IMR-90 (cell line): ENCODE data around the gene CHRM4. TPM values are rescaled to one million over a fixed set of nuclear protein-coding genes. Genes with fewer than 3 reads are reported as not detected.

Experiments used
- ATAC-seq: fragments of 200-7000 bp; cut with Tn5 transposase; 2 replicates; pipeline ENCODE4 v1.9.1; 2020; ENCODE audit warnings: low read depth, mild to moderate bottlenecking, moderate library complexity
- BruUV-seq: library from RNA; stranded (reverse); fragments of 400-500 nt; replicated peaks from 2 replicates; lab custom pipeline; 2021; lab: Mats Ljungman, UMichigan
- CTCF ChIA-PET: fragments of 300-600 bp; formaldehyde crosslinking; extraction: SDS; loops from one replicate; lab custom pipeline; 2021; ENCODE audit warnings: antibody characterized with exemption; lab: Yijun Ruan, JAX
- POLR2A ChIA-PET: fragments of 300-600 bp; sonication (Branson Sonifier 250); formaldehyde crosslinking; loops from one replicate; lab custom pipeline; 2022; ENCODE audit warnings: antibody characterized with exemption; ENCODE audit not compliant: unreplicated experiment; lab: Charles Lee
- DNase-seq: peaks from one replicate; pipeline ENCODE4 v3.0.0; 2013
- H2AFZ ChIP-seq: replicated peaks from 2 replicates; pipeline ENCODE3; 2013; ENCODE audit warnings: low read length, mild to moderate bottlenecking; ENCODE audit not compliant: poor library complexity
- H2AK5ac ChIP-seq: 2 replicates; pipeline ENCODE4 v1.6.1; 2013; ENCODE audit warnings: low read depth, low read length, inconsistent platforms
- H2AK9ac ChIP-seq: replicated peaks from 2 replicates; pipeline ENCODE3; 2013; ENCODE audit warnings: mild to moderate bottlenecking, low read depth, low read length, moderate library complexity; ENCODE audit not compliant: poor library complexity
- H2BK120ac ChIP-seq: 2 replicates; pipeline ENCODE4 v1.6.1; 2013; ENCODE audit warnings: low read depth, low read length, inconsistent platforms
- H2BK15ac ChIP-seq: 3 replicates; pipeline ENCODE4 v1.6.1; 2013; ENCODE audit warnings: low read depth, low read length, inconsistent platforms
- H2BK20ac ChIP-seq: 2 replicates; pipeline ENCODE4 v1.6.1; 2013; ENCODE audit warnings: low read depth, mild to moderate bottlenecking, inconsistent platforms, low read length, moderate library complexity
- H2BK5ac ChIP-seq: 2 replicates; pipeline ENCODE4 v1.6.1; 2013; ENCODE audit warnings: mild to moderate bottlenecking, low read depth, low read length, inconsistent platforms; ENCODE audit not compliant: poor library complexity, severe bottlenecking
- H3K14ac ChIP-seq: replicated peaks from 2 replicates; pipeline ENCODE4 v1.6.1; 2013; ENCODE audit warnings: low read depth, low read length, inconsistent platforms
- H3K18ac ChIP-seq: 2 replicates; pipeline ENCODE4 v1.6.1; 2013; ENCODE audit warnings: low read depth, low read length, control low read depth
- H3K23ac ChIP-seq: 2 replicates; pipeline ENCODE4 v1.6.1; 2013; ENCODE audit warnings: low read depth, low read length, inconsistent platforms
- H3K27ac ChIP-seq: 2 replicates; pipeline ENCODE4 v1.5.1; 2013; ENCODE audit warnings: mild to moderate bottlenecking, control low read depth, low read length; ENCODE audit not compliant: insufficient read depth
- H3K27me3 ChIP-seq: 2 replicates; pipeline ENCODE4 v1.6.1; 2013; ENCODE audit warnings: low read length; ENCODE audit not compliant: control insufficient read depth, insufficient read depth
- H3K36me3 ChIP-seq: 2 replicates; pipeline ENCODE4 v1.6.1; 2013; ENCODE audit warnings: low read length, mixed read lengths; ENCODE audit not compliant: control insufficient read depth, insufficient read depth
- H3K4ac ChIP-seq: 2 replicates; pipeline ENCODE4 v1.6.1; 2013; ENCODE audit warnings: low read depth, low read length, inconsistent platforms
- H3K4me1 ChIP-seq: 2 replicates; pipeline ENCODE4 v1.6.1; 2013; ENCODE audit warnings: low read length, mixed read lengths; ENCODE audit not compliant: control insufficient read depth, insufficient read depth
- H3K4me2 ChIP-seq: 2 replicates; pipeline ENCODE4 v1.6.1; 2013; ENCODE audit warnings: low read depth, mild to moderate bottlenecking, control low read depth, low read length, moderate library complexity
- H3K4me3 ChIP-seq: 2 replicates; pipeline ENCODE4 v1.5.1; 2013; ENCODE audit warnings: low read depth, mild to moderate bottlenecking, control low read depth, low read length, moderate library complexity; ENCODE audit not compliant: insufficient read depth
- H3K56ac ChIP-seq: 2 replicates; pipeline ENCODE4 v1.6.1; 2013; ENCODE audit warnings: low read length, inconsistent platforms; ENCODE audit not compliant: insufficient read depth; ENCODE audit errors: extremely low read depth
- H3K79me1 ChIP-seq, 2 experiments: 2 replicates each; pipeline ENCODE4 v1.6.1; 2013; ENCODE audit warnings: low read length in 2 of 2, inconsistent platforms in 1 of 2, low read depth in 1 of 2
- H3K9ac ChIP-seq: 2 replicates; pipeline ENCODE4 v1.6.1; 2013; ENCODE audit warnings: low read depth, low read length, control low read depth
- H3K9me1 ChIP-seq: 2 replicates; pipeline ENCODE4 v1.6.1; 2013; ENCODE audit warnings: low read length, inconsistent platforms; ENCODE audit not compliant: insufficient read depth
- H3K9me3 ChIP-seq: 2 replicates; pipeline ENCODE4 v1.6.1; 2013; ENCODE audit warnings: low read length; ENCODE audit not compliant: control insufficient read depth, insufficient read depth
- H4K20me1 ChIP-seq: 2 replicates; pipeline ENCODE4 v1.6.1; 2013; ENCODE audit warnings: low read length, inconsistent platforms; ENCODE audit not compliant: insufficient read depth
- H4K5ac ChIP-seq: 2 replicates; pipeline ENCODE4 v1.6.1; 2013; ENCODE audit warnings: mild to moderate bottlenecking, low read depth, low read length, control low read depth
- H4K8ac ChIP-seq, 2 experiments: 2 replicates each; pipeline ENCODE4 v1.6.1; 2013; ENCODE audit warnings: low read depth in 2 of 2, low read length in 2 of 2, control low read depth in 1 of 2, inconsistent platforms in 1 of 2
- H4K91ac ChIP-seq: 2 replicates; pipeline ENCODE4 v1.6.1; 2013; ENCODE audit warnings: low read depth, low read length, inconsistent platforms; ENCODE audit not compliant: insufficient read depth
- FOS ChIP-seq: fragments of 150-350 bp; IDR thresholded peaks from 2 replicates; pipeline ENCODE4 v1.6.1; 2016; ENCODE audit warnings: low read depth, low read length
- RAD21 ChIP-seq: IDR thresholded peaks from 2 replicates; pipeline ENCODE4 v1.6.1; 2012; ENCODE audit warnings: low read length, improper control_type of control experiment
- RFX5 ChIP-seq: IDR thresholded peaks from 2 replicates; pipeline ENCODE4 v1.8.0; 2012; ENCODE audit warnings: low read depth, mild to moderate bottlenecking, low read length, moderate library complexity
- WGBS, 2 experiments: methylation state at CpG; one replicate each; pipeline versions ENCODE4 v1.1.5 to v1.1.7; 2013; ENCODE audit warnings: missing lambda C conversion rate in 2 of 2; ENCODE audit not compliant: insufficient read length in 1 of 2; ENCODE audit errors: extremely low coverage in 2 of 2; 5-methylcytosine and 5-hydroxymethylcytosine counted together
- dilution Hi-C: fragments of 300-500 bp; cut with HindIII; formaldehyde crosslinking; loops from one replicate; pipeline ENCODE4 v1.14.3; 2018; ENCODE audit warnings: low sequenced_read_pairs; ENCODE audit not compliant: unreplicated experiment
- in situ Hi-C: fragments of 300-500 bp; cut with MboI; formaldehyde crosslinking; loops from 3 replicates; pipeline ENCODE4 v1.14.3; 2019; ENCODE audit warnings: low sequenced_read_pairs, inconsistent platforms, mixed read lengths
- intact Hi-C: fragments of 100-400 bp; cut with micrococcal nuclease; formaldehyde crosslinking; loops from 2 replicates; pipeline ENCODE4 v1.10.0; 2022
- polyA plus RNA-seq, 3 experiments: library from polyadenylated mRNA; depleted of rRNA; stranded (reverse); fragments of >200 nt; gene quantifications; 2 replicates each; pipeline ENCODE4 v1.2.3, GENCODE V29; 2012; ENCODE audit warnings: low replicate concordance in 1 of 3
- total RNA-seq: library from RNA; depleted of rRNA; stranded (reverse); fragments of >200 nt; gene quantifications from 2 replicates; pipeline ENCODE4 v1.2.3, GENCODE V29; 2012

Gene CHRM4
- total and polyA plus RNA-seq, 2 of the 4 experiments (the other 2 are of a cell fraction): 0.09 to 0.18 TPM

- Histone ChIP-seq H2BK5ac (no peak overlapping the region), H4K5ac (no peak overlapping the region), H2AK5ac (no peak overlapping the region), H3K9me1 (0 out of 2 replicates have a peak, but pooled peaks cover 5% of the 10 kb centered on the region), H3K27me3 (peaks cover 33% of the 10 kb centered on the region), H4K8ac (no peak overlapping the region), H2BK120ac (no peak overlapping the region), H3K23ac (no peak overlapping the region), H3K9me3 (no peaks in the 10 kb centered on the region), H3K56ac (no peak overlapping the region), H3K9ac (no peak overlapping the region), H4K91ac (no peak overlapping the region), H3K36me3 (no peaks in the 10 kb centered on the region), H2AFZ (no peak overlapping the region), H3K14ac (no peak overlapping the region), H2BK20ac (no peak overlapping the region), H3K4me3 (no peak overlapping the region), H3K27ac (no peak overlapping the region), H2AK9ac (no peak overlapping the region), H3K4me2 (no peak overlapping the region), H2BK15ac (no peak overlapping the region), H3K18ac (no peak overlapping the region), H3K4me1 (peaks cover 12% of the 10 kb centered on the region; the same call in 1 of the 2 replicates), H4K20me1 (peaks cover 10% of the 10 kb centered on the region), H3K4ac (no peak overlapping the region), H3K79me1 (peaks cover 0 to 11% of the 10 kb centered on the region in 2 experiments; a peak in 2 of 4 replicates)
- DNase-seq (no peak), ATAC-seq (no peak)
- ChIA-PET CTCF (interaction anchor here (0.6 to 1.6 kb wide), 3 partner anchors 135 to 261 kb away, joined by 3 read pairs; no protein-coding TSS in a partner anchor), POLR2A (no interaction called here)
- in situ Hi-C loops: no loop called here
- TF ChIP-seq RAD21: no peak
- no peak for TF ChIP-seq FOS
- no peak for TF ChIP-seq RFX5
- BruUV-seq: no TSS peak
- dilution Hi-C loops: no loop called here
- intact Hi-C loops: loop anchor here (10.0 kb wide), 1 partner anchor 297 kb away; no protein-coding TSS in a partner anchor
- WGBS, 2 experiments: no CpG with 5 or more reads among the region's 5 CpGs
Observed at GRCh38 chr11:46387456-46387855, 4.1 kb downstream of the CHRM4 start.
